Subcutaneous abdominal adipose tissue (tissue), 5 donors: ENCODE measurements around the gene PRMT5.
A peak's percentile ranks its signal among the peaks of the same experiment; 100 is the strongest.

ENCODE experiments used
- H3K27ac ChIP-seq: one replicate; pipeline ENCODE4 v1.7.0; 2013; ENCODE audit warnings: low read depth, mild to moderate bottlenecking, inconsistent platforms, low read length, moderate library complexity
- H3K27me3 ChIP-seq, 5 donors: one replicate each; pipeline ENCODE4 v1.7.0; 2013; ENCODE audit warnings: low read length in 5 of 5, inconsistent platforms in 1 of 5; ENCODE audit not compliant: control insufficient read depth in 5 of 5, insufficient read depth in 4 of 5
- H3K36me3 ChIP-seq, 5 donors: one replicate each; pipeline ENCODE4 v1.7.0; 2013; ENCODE audit warnings: low read length in 5 of 5; ENCODE audit not compliant: control insufficient read depth in 5 of 5, insufficient read depth in 5 of 5
- H3K4me1 ChIP-seq, 5 donors: one replicate each; pipeline ENCODE4 v1.7.0; 2013; ENCODE audit warnings: low read length in 5 of 5, mild to moderate bottlenecking in 3 of 5, moderate library complexity in 1 of 5; ENCODE audit not compliant: control insufficient read depth in 5 of 5, insufficient read depth in 5 of 5
- H3K4me3 ChIP-seq, 5 donors: one replicate each; pipeline ENCODE4 v1.7.0; 2013; ENCODE audit warnings: low read length in 5 of 5, low read depth in 1 of 5
- H3K9ac ChIP-seq, 5 donors: one replicate each; pipeline ENCODE4 v1.7.0; 2013; ENCODE audit warnings: low read length in 5 of 5, mild to moderate bottlenecking in 4 of 5, moderate library complexity in 3 of 5
- H3K9me3 ChIP-seq, 5 donors: one replicate each; pipeline ENCODE4 v1.7.0; 2013; ENCODE audit warnings: low read length in 5 of 5; ENCODE audit not compliant: control insufficient read depth in 5 of 5
- donor health status: healthy.
- donor health status: healthy.
- donor health status: healthy.
- donor health status: healthy.
- donor health status: healthy.

The PRMT5 gene

GRCh38 chr14:22882064-22882463, 47.1 kb downstream of the PRMT5 start:
- Histone ChIP-seq H3K9me3 (no peaks in the 10 kb centered on the region), H3K27ac (no peak overlapping the region), H3K36me3 (peaks cover 0 to 28% (median 23%) of the 10 kb centered on the region in 5 donors), H3K4me3 (no peak overlapping the region), H3K4me1 (peaks cover 0 to 18% (median 8%) of the 10 kb centered on the region in 5 donors), H3K27me3 (peaks cover 0 to 26% (median 18%) of the 10 kb centered on the region in 5 donors), H3K9ac (no peak overlapping the region)

GRCh38 chr14:22878271-22879246, 50.6 kb downstream of the PRMT5 start:
- Histone ChIP-seq H3K36me3 (peaks cover 0 to 61% (median 57%) of the 10 kb centered on the region in 5 donors), H3K9me3 (no peaks in the 10 kb centered on the region), H3K9ac (no peak overlapping the region), H3K4me1 (peaks cover 0 to 9% (median 4%) of the 10 kb centered on the region in 5 donors), H3K27me3 (peaks cover 0 to 12% (median 12%) of the 10 kb centered on the region in 5 donors), H3K4me3 (no peak overlapping the region), H3K27ac (no peak overlapping the region)

- Histone ChIP-seq H3K27me3 (peaks cover 0 to under 1% (median 0%) of the 10 kb centered on the region in 5 donors), H3K27ac (no peak overlapping the region), H3K9me3 (no peaks in the 10 kb centered on the region), H3K4me1 (peaks cover 1 to 11% (median 8%) of the 10 kb centered on the region in 5 donors), H3K36me3 (peaks cover 0 to 62% (median 59%) of the 10 kb centered on the region in 5 donors), H3K4me3 (no peak overlapping the region), H3K9ac (no peak overlapping the region)
Measured at GRCh38 chr14:22877000-22877501, 52.1 kb downstream of the PRMT5 start.

- Histone ChIP-seq H3K4me3 (no peak overlapping the region), H3K36me3 (peaks cover 0 to 62% (median 59%) of the 10 kb centered on the region in 5 donors), H3K9ac (no peak overlapping the region), H3K9me3 (no peaks in the 10 kb centered on the region), H3K27me3 (no peaks in the 10 kb centered on the region), H3K4me1 (peaks cover 1 to 14% (median 11%) of the 10 kb centered on the region in 5 donors), H3K27ac (no peak overlapping the region)
Measured at GRCh38 chr14:22875748-22876319, 53.3 kb downstream of the PRMT5 start.

GRCh38 chr14:22875003-22875747, 54.0 kb downstream of the PRMT5 start:
- peaks cover 0 to 62% (median 59%) of the 10 kb centered on the region in 5 donors for H3K36me3 ChIP-seq
- H3K4me1 ChIP-seq = peaks cover 1 to 19% (median 16%) of the 10 kb centered on the region in 5 donors
- no peaks in the 10 kb centered on the region for H3K9me3 ChIP-seq
- no peak overlapping the region for H3K9ac ChIP-seq
- no peaks in the 10 kb centered on the region for H3K27me3 ChIP-seq
- no peak overlapping the region for H3K4me3 ChIP-seq
- H3K27ac ChIP-seq = no peak overlapping the region

- Histone ChIP-seq H3K9ac (peak overlapping the region; percentile 75 to 99 (median 95)), H3K27ac (peak overlapping the region; percentile 99), H3K4me3 (peak overlapping the region; percentile 77 to 88 (median 86)), H3K27me3 (no peaks in the 10 kb centered on the region), H3K4me1 (peaks cover 1 to 19% (median 16%) of the 10 kb centered on the region in 5 donors), H3K9me3 (no peaks in the 10 kb centered on the region), H3K36me3 (peaks cover 0 to 47% (median 42%) of the 10 kb centered on the region in 5 donors)
Measured at GRCh38 chr14:22872833-22873520, 56.2 kb downstream of the PRMT5 start.

- no peaks in the 10 kb centered on the region for H3K27me3 ChIP-seq
- peaks cover 0 to 40% (median 34%) of the 10 kb centered on the region in 5 donors for H3K36me3 ChIP-seq
- no peaks in the 10 kb centered on the region for H3K9me3 ChIP-seq
- peaks cover 1 to 19% (median 16%) of the 10 kb centered on the region in 5 donors for H3K4me1 ChIP-seq
- H3K9ac ChIP-seq = peak overlapping the region; percentile 75 to 99 (median 95)
- peak overlapping the region; percentile 99 for H3K27ac ChIP-seq
- H3K4me3 ChIP-seq = peak overlapping the region; percentile 77 to 88 (median 86)
Measured at GRCh38 chr14:22872033-22872832, 56.9 kb downstream of the PRMT5 start.

- peaks cover 1 to 19% (median 16%) of the 10 kb centered on the region in 5 donors for H3K4me1 ChIP-seq
- H3K27me3 ChIP-seq = no peaks in the 10 kb centered on the region
Measured at GRCh38 chr14:22871224-22872032, 57.7 kb downstream of the PRMT5 start, which contains the start of gene LRP10. LRP10 (plus strand) TSS chr14:22871740; CDS start chr14:22872304, 564 bp downstream.

More at GRCh38 chr14:22871224-22872032, 57.7 kb downstream of the PRMT5 start, which contains the start of gene LRP10:
- no peaks in the 10 kb centered on the region for H3K9me3 ChIP-seq
- peak within 1 kb of the TSS; percentile 79 to 88 (median 86) for H3K4me3 ChIP-seq
- peak within 1 kb of the TSS; percentile 93 to 99 (median 96) for H3K9ac ChIP-seq
- peak within 1 kb of the TSS; percentile 99 for H3K27ac ChIP-seq
- H3K36me3 ChIP-seq = peaks cover 0 to 32% (median 26%) of the 10 kb centered on the region in 5 donors
